GM23338 (cell line): ENCODE measurements around the gene WDR87. TPM values are rescaled to one million over a fixed set of nuclear protein-coding genes. Genes with fewer than 3 reads are reported as not detected.

Source experiments
- ATAC-seq: fragments of 200-7000 bp; cut with Tn5 transposase; 3 replicates; pipeline ENCODE4 v1.9.1; 2020
- DNase-seq: peaks from one replicate; pipeline ENCODE4 v3.0.0-alpha.2; 2015; ENCODE audit warnings: low spot score
- H2AFZ ChIP-seq: fragments of 200-600 bp; sonication (generic); 2 replicates; pipeline ENCODE4 v1.8.0; 2016; ENCODE audit warnings: antibody characterized with exemption, mild to moderate bottlenecking, moderate library complexity
- H3F3A ChIP-seq: fragments of 200-600 bp; sonication (generic); replicated peaks from 2 replicates; pipeline ENCODE4 v1.8.0; 2017; ENCODE audit warnings: antibody characterized with exemption, mixed run types, low read depth
- H3K27ac ChIP-seq: fragments of 200-600 bp; sonication (generic); 2 replicates; pipeline ENCODE4 v1.6.1; 2016; ENCODE audit warnings: low read depth
- H3K27me3 ChIP-seq: fragments of 200-600 bp; sonication (generic); 2 replicates; pipeline ENCODE4 v1.8.0; 2016; ENCODE audit warnings: mild to moderate bottlenecking, mixed run types, moderate library complexity; ENCODE audit not compliant: insufficient read depth
- H3K36me3 ChIP-seq: fragments of 200-600 bp; sonication (generic); 2 replicates; pipeline ENCODE4 v1.8.0; 2016; ENCODE audit warnings: mild to moderate bottlenecking; ENCODE audit not compliant: insufficient read depth
- H3K4me1 ChIP-seq: fragments of 200-600 bp; sonication (generic); 2 replicates; pipeline ENCODE4 v1.8.0; 2016; ENCODE audit warnings: mild to moderate bottlenecking, moderate library complexity; ENCODE audit not compliant: insufficient read depth
- H3K4me2 ChIP-seq: fragments of 200-600 bp; sonication (generic); 2 replicates; pipeline ENCODE4 v1.7.1; 2017; ENCODE audit warnings: mixed run types
- H3K4me3 ChIP-seq: fragments of 200-600 bp; sonication (generic); 2 replicates; pipeline ENCODE4 v1.6.1; 2016; ENCODE audit warnings: mixed run types
- H3K79me2 ChIP-seq: fragments of 200-600 bp; sonication (generic); replicated peaks from 2 replicates; pipeline ENCODE4 v1.8.0; 2017; ENCODE audit warnings: mild to moderate bottlenecking; ENCODE audit not compliant: insufficient read depth
- H3K9me2 ChIP-seq: fragments of 200-600 bp; sonication (generic); 2 replicates; pipeline ENCODE4 v1.8.0; 2017; ENCODE audit not compliant: insufficient read depth
- H4K20me1 ChIP-seq: fragments of 200-600 bp; sonication (generic); replicated peaks from 2 replicates; pipeline ENCODE4 v1.8.0; 2017; ENCODE audit warnings: mild to moderate bottlenecking; ENCODE audit not compliant: insufficient read depth
- H3K27ac Mint-ChIP-seq: 2 replicates; pipeline ENCODE4 v1.8.0; 2020; ENCODE audit warnings: inconsistent platforms, mild to moderate bottlenecking, moderate library complexity, mixed read lengths
- H3K27me3 Mint-ChIP-seq: 3 replicates; pipeline ENCODE4 v1.8.0; 2022; ENCODE audit warnings: low read depth, mild to moderate bottlenecking, moderate library complexity, mixed read lengths, inconsistent platforms; ENCODE audit not compliant: insufficient read depth, poor library complexity
- H3K36me3 Mint-ChIP-seq: 3 replicates; pipeline ENCODE4 v1.8.0; 2021; ENCODE audit warnings: low read depth, mild to moderate bottlenecking, inconsistent platforms, moderate library complexity, mixed read lengths
- H3K4me1 Mint-ChIP-seq: 3 replicates; pipeline ENCODE4 v1.8.0; 2020; ENCODE audit warnings: mild to moderate bottlenecking, inconsistent platforms, mixed read lengths
- H3K4me3 Mint-ChIP-seq: 3 replicates; pipeline ENCODE4 v1.8.0; 2021; ENCODE audit warnings: moderate library complexity, mild to moderate bottlenecking, inconsistent platforms, mixed read lengths
- H3K9me3 Mint-ChIP-seq: 3 replicates; pipeline ENCODE4 v1.8.0; 2020; ENCODE audit warnings: moderate library complexity, mild to moderate bottlenecking, inconsistent platforms, mixed read lengths
- CREB1 ChIP-seq: fragments of 250-450 bp; sonication (Bioruptor Pico); IDR thresholded peaks from 2 replicates; pipeline ENCODE4 v1.5.0; 2020; ENCODE audit warnings: low read depth, mild to moderate bottlenecking, moderate library complexity
- ETS1 ChIP-seq: IDR thresholded peaks from 2 replicates; pipeline ENCODE4 v1.6.1; 2016; ENCODE audit warnings: antibody characterized with exemption
- NANOG ChIP-seq: IDR thresholded peaks from 2 replicates; pipeline ENCODE4 v1.6.1; 2016; ENCODE audit warnings: antibody characterized with exemption, borderline replicate concordance
- STAT1 ChIP-seq: IDR thresholded peaks from one replicate; pipeline ENCODE4 v1.6.1; 2016; ENCODE audit warnings: antibody characterized with exemption; ENCODE audit not compliant: unreplicated experiment
- ZNF462 ChIP-seq: fragments of 250-450 bp; sonication (Bioruptor Pico); IDR thresholded peaks from 2 replicates; pipeline ENCODE4 v1.5.0; 2020; ENCODE audit warnings: mild to moderate bottlenecking, moderate library complexity
- polyA plus RNA-seq: library from polyadenylated mRNA; unstranded; fragments of >200 nt; fragmentation: Nextera tagmentation; extraction: Ambion mirVana; gene quantifications from 2 replicates; pipeline ENCODE4 v1.2.1, GENCODE V29; 2016
- total RNA-seq: library from RNA; depleted of rRNA; stranded (reverse); fragments of >200 nt; shearing (Covaris generic); gene quantifications from 2 replicates; pipeline ENCODE4 v1.2.3, GENCODE V29; 2014

WDR87 gene
- total and polyA plus RNA-seq, 2 experiments from 2014 or later: 0.02 TPM; not detected in 1

DNA sequence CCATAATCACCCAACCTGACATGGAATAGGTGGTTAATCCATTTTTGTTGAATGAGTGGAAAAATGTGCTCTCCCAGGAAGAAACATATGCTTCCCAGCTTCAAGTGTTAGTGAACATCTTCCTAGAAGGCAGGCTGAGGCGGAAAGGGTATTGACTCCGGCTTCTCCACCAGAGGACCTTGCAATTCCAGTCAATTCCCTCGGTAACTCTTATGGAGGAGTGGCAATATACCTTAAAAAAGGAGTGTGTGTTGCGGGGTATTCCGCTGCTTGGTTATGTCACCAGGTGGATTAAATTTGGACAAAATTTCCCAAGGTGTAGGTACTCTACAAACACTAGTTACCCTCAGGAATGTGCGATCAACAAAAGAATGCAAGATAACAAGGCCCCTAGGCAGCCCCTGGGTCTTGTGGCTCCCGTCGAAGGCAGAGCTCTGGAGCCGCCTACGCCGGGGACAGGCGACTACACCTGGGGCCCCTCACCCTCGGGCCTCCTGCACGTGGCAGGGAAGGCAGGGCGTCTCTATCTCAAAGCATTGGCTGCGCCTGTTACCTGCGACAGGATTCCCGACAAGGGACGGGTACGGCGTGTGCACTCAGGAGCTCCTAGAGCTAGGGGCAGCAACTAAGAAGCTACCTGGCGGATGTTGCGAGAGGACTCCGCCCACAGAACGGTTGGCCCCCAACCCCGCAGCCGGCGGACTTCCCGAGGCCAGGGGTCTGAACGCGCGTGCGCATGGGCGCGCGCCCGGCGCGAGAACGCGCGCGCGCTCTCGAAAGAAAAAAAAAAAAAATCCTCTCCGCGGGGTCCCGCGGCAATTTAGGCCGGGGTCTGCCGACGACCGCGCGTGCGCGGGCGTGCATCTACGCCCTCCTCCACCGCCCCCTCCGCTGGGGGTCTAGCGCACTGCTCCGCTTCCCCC is at the start of gene WDR87 (continued):
- TF ChIP-seq CREB1 (CRISPR knock-in tag): no peak

DNA sequence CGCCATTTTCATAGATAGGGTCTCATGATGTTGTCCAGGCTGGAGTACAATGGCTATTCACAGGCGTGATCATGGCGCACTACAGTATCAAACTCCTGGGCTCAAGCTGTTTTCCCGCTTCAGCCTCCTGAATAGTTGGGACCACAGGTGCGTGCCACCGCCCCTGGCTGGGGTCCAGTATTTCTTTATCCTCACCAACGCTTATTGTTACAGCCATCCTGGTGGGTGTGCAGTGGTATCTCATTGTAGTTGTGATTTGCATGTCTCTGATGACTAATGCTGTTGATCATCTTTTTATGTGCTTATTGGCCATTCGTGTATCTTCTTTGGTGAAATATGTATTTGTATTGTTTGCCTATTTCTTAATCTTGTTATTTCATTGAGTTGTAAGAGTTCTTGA is 49.6 kb upstream of the WDR87 start:
- H2AFZ ChIP-seq: no peak overlapping the region
- Mint-ChIP-seq H3K27me3 (peaks cover 5% of the 10 kb centered on the region), H3K4me3 (no peak overlapping the region), H3K27ac (no peak overlapping the region), H3K9me3 (no peaks in the 10 kb centered on the region), H3K4me1 (peaks cover 28% of the 10 kb centered on the region), H3K36me3 (no peaks in the 10 kb centered on the region; the same call in 2 of the 3 replicates)
- no peak for DNase-seq
- H3K27ac ChIP-seq: no peak overlapping the region
- peaks cover 81% of the 10 kb centered on the region for H3K79me2 ChIP-seq
- H3K4me2 ChIP-seq: no peak overlapping the region
- H4K20me1 ChIP-seq: no peaks in the 10 kb centered on the region; the same call in 1 of the 2 replicates
- H3F3A ChIP-seq: 0 out of 2 replicates have a peak, but pooled peaks cover 3% of the 10 kb centered on the region
- peaks cover 23% of the 10 kb centered on the region for H3K4me1 ChIP-seq
- ATAC-seq: no peak
- no peaks in the 10 kb centered on the region for H3K36me3 ChIP-seq
- no peaks in the 10 kb centered on the region for H3K27me3 ChIP-seq
- no peak for TF ChIP-seq NANOG
- TF ChIP-seq STAT1: no peak
- no peak for TF ChIP-seq ETS1
- no peak for TF ChIP-seq CREB1 (CRISPR knock-in tag)
- H3K9me2 ChIP-seq: no peaks in the 10 kb centered on the region
- H3K4me3 ChIP-seq: no peak overlapping the region

DNA sequence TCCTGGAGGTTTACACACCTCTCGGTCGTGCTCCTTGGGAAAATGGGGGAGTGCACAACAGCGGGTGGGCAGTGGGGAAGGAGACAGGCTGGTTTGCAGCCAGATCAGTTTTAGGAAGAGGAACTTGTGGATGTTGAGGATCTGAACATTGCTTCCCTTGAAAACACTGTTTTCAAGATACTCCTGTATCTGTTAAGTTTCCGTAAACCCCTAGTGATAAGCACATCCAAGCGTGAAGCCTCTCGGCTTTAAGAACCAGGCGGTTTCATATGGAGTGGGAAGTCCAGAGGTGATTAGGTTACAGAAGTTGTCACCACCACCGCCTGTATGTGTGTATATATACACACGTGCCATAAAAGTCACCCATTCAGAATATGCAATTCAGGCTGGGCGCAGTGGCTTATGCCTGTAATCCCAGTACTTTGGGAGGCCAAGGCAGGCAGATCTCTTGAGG is 48.1 kb upstream of the WDR87 start:
- TF ChIP-seq ETS1: no peak
- no peak for TF ChIP-seq CREB1 (CRISPR knock-in tag)
- TF ChIP-seq ZNF462: no peak
- no peak for TF ChIP-seq NANOG

More for the DNA sequence above, 48.1 kb upstream of the WDR87 start:
- no peak overlapping the region for H3K4me2 ChIP-seq
- peak overlapping the region; percentile 67; the same call in 1 of the 2 replicates for H3K27ac ChIP-seq
- H3K4me3 ChIP-seq: no peak overlapping the region
- H4K20me1 ChIP-seq: no peaks in the 10 kb centered on the region; the same call in 1 of the 2 replicates
- peaks cover 28% of the 10 kb centered on the region for H3K4me1 ChIP-seq
- no peaks in the 10 kb centered on the region for H3K27me3 ChIP-seq
- Mint-ChIP-seq H3K27ac (peak overlapping the region; percentile 56), H3K9me3 (no peaks in the 10 kb centered on the region), H3K4me1 (peaks cover 31% of the 10 kb centered on the region), H3K27me3 (peaks cover 5% of the 10 kb centered on the region), H3K36me3 (no peaks in the 10 kb centered on the region; the same call in 2 of the 3 replicates), H3K4me3 (no peak overlapping the region)
- 0 out of 2 replicates have a peak, but pooled peaks cover 4% of the 10 kb centered on the region for H3F3A ChIP-seq
- peaks cover 72% of the 10 kb centered on the region for H3K79me2 ChIP-seq
- DNase-seq: no peak
- no peaks in the 10 kb centered on the region for H3K36me3 ChIP-seq
- H2AFZ ChIP-seq: no peak overlapping the region
- H3K9me2 ChIP-seq: no peaks in the 10 kb centered on the region
- no peak for ATAC-seq
